Measurements from ENCODE around the gene JCHAIN. TPM values are rescaled to one million over a fixed set of nuclear protein-coding genes. Genes with fewer than 3 reads are reported as not detected.
A peak's percentile ranks its signal among the peaks of the same experiment; 100 is the strongest.

Gene JCHAIN
- total RNA-seq, 1 donor from 2014 or later: 6.9 TPM

GRCh38 chr4:70712150-70712549, 45.8 kb upstream of the JCHAIN start:
- peaks cover 22% of the 10 kb centered on the region for H3K4me1 ChIP-seq
- no peak overlapping the region for H3K4me3 ChIP-seq
- no peak overlapping the region for H3K27ac ChIP-seq (replicated peaks)
- H3K27me3 ChIP-seq (ENCODE audit: low read depth): no peaks in the 10 kb centered on the region
- no peaks in the 10 kb centered on the region for H3K36me3 ChIP-seq
- H3K9me3 ChIP-seq (replicated peaks): no peaks in the 10 kb centered on the region
- DNase-seq: no peak
- TF ChIP-seq CTCF (IDR thresholded peaks at IDR 0.05; ENCODE audit: borderline replicate concordance): no peak
- intact Hi-C loops (cut with micrococcal nuclease): no loop called here

- Histone ChIP-seq H3K27ac (replicated peaks) (no peak overlapping the region), H3K4me1 (peaks cover 28% of the 10 kb centered on the region), H3K4me3 (no peak overlapping the region), H3K36me3 (no peaks in the 10 kb centered on the region), H3K27me3 (ENCODE audit: low read depth) (no peaks in the 10 kb centered on the region), H3K9me3 (replicated peaks) (no peaks in the 10 kb centered on the region)
- no peak for TF ChIP-seq CTCF (IDR thresholded peaks at IDR 0.05; ENCODE audit: borderline replicate concordance)
- intact Hi-C loops (cut with micrococcal nuclease): no loop called here
- DNase-seq: no peak
These were observed 45.3 kb upstream of the JCHAIN start for GRCh38 chr4:70711599-70711998.

- intact Hi-C loops (cut with micrococcal nuclease): no loop called here
- no peak for TF ChIP-seq CTCF (IDR thresholded peaks at IDR 0.05; ENCODE audit: borderline replicate concordance)
- no peak overlapping the region for H3K27ac ChIP-seq (replicated peaks)
These were observed 43.4 kb upstream of the JCHAIN start for GRCh38 chr4:70709611-70710205.

GRCh38 chr4:70706516-70706915, 40.2 kb upstream of the JCHAIN start:
- H3K36me3 ChIP-seq: no peaks in the 10 kb centered on the region
- H3K4me3 ChIP-seq: peak overlapping the region; percentile 91
- no peaks in the 10 kb centered on the region for H3K27me3 ChIP-seq (ENCODE audit: low read depth)
- intact Hi-C loops (cut with micrococcal nuclease): no loop called here
- no peak for TF ChIP-seq CTCF (IDR thresholded peaks at IDR 0.05; ENCODE audit: borderline replicate concordance)
- peak overlapping the region; percentile 98 for H3K27ac ChIP-seq (replicated peaks)
- H3K4me1 ChIP-seq: peaks cover 32% of the 10 kb centered on the region
- no peaks in the 10 kb centered on the region for H3K9me3 ChIP-seq (replicated peaks)
- DNase-seq: no peak

More at GRCh38 chr4:70709611-70710205, 43.4 kb upstream of the JCHAIN start:
- Histone ChIP-seq H3K4me1 (peaks cover 44% of the 10 kb centered on the region), H3K27me3 (ENCODE audit: low read depth) (no peaks in the 10 kb centered on the region), H3K36me3 (no peaks in the 10 kb centered on the region), H3K9me3 (replicated peaks) (no peaks in the 10 kb centered on the region), H3K4me3 (no peak overlapping the region)
- no peak for DNase-seq

GRCh38 chr4:70706044-70706461, 39.7 kb upstream of the JCHAIN start:
- no peak for TF ChIP-seq CTCF (IDR thresholded peaks at IDR 0.05; ENCODE audit: borderline replicate concordance)
- Histone ChIP-seq H3K27me3 (ENCODE audit: low read depth) (no peaks in the 10 kb centered on the region), H3K9me3 (replicated peaks) (no peaks in the 10 kb centered on the region), H3K4me1 (peaks cover 32% of the 10 kb centered on the region), H3K36me3 (no peaks in the 10 kb centered on the region), H3K27ac (replicated peaks) (peak overlapping the region; percentile 98), H3K4me3 (peak overlapping the region; percentile 91)
- intact Hi-C loops (cut with micrococcal nuclease): no loop called here
- DNase-seq: no peak

Measured in left ventricle myocardium inferior (tissue), 1 donor.